Endothelial cell (in vitro differentiated cells): ENCODE results near the gene BPIFB4. TPM values are rescaled to one million over a fixed set of nuclear protein-coding genes. Genes with fewer than 3 reads are reported as not detected.

ENCODE experiments used
- DNase-seq: peaks from one replicate; pipeline ENCODE4 v3.0.0; 2021; ENCODE audit warnings: low spot score
- H3K27ac Mint-ChIP-seq: one replicate; pipeline ENCODE4 v1.8.0; 2021; ENCODE audit warnings: mixed read lengths, inconsistent platforms; ENCODE audit not compliant: unreplicated experiment
- H3K27me3 Mint-ChIP-seq: one replicate; pipeline ENCODE4 v1.8.0; 2021; ENCODE audit warnings: mild to moderate bottlenecking, moderate library complexity, mixed read lengths, inconsistent platforms; ENCODE audit not compliant: unreplicated experiment
- H3K36me3 Mint-ChIP-seq: one replicate; pipeline ENCODE4 v1.8.0; 2021; ENCODE audit warnings: mild to moderate bottlenecking, low read depth, mixed read lengths, inconsistent platforms; ENCODE audit not compliant: unreplicated experiment
- H3K4me1 Mint-ChIP-seq: one replicate; pipeline ENCODE4 v1.8.0; 2021; ENCODE audit warnings: mild to moderate bottlenecking, mixed read lengths, inconsistent platforms; ENCODE audit not compliant: unreplicated experiment
- H3K4me3 Mint-ChIP-seq: one replicate; pipeline ENCODE4 v1.8.0; 2021; ENCODE audit warnings: mild to moderate bottlenecking, mixed read lengths, inconsistent platforms; ENCODE audit not compliant: unreplicated experiment
- H3K9me3 Mint-ChIP-seq: one replicate; pipeline ENCODE4 v1.8.0; 2021; ENCODE audit warnings: mixed read lengths, inconsistent platforms; ENCODE audit not compliant: unreplicated experiment
- CTCF ChIP-seq: fragments of 200-600 bp; sonication (generic); IDR thresholded peaks from one replicate; pipeline ENCODE4 v1.5.0; 2021; ENCODE audit warnings: antibody characterized with exemption; ENCODE audit not compliant: unreplicated experiment
- total RNA-seq: library from RNA; stranded (reverse); fragmentation: NEBNext Ultra II Directional; extraction: Animal tissue kit (Norgen Biotek cat#: 25700); gene quantifications from one replicate; pipeline ENCODE4 v1.2.1, GENCODE V29; 2021; ENCODE audit not compliant: unreplicated experiment

The BPIFB4 gene
- total RNA-seq, 1 donor from 2014 or later, result 2.1 TPM

DNA sequence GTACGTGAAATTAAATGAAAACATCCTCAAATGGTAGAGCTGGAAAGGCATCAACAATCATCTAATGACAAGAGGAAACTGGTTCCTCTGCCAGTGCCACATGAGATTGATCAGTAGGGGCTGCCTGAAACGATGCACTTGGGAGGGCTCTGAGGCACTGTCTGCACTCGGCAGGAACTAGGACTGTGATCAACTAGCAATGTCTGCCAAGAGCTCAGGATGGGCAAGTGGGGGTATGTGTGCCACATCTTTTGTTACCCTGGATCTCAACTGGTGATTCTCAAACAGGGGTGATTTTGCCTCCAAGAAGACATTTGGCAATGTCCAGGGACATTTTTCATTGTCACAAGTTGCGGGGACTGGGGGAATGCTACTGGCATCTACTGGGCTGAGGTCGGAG lies 46.1 kb upstream of the BPIFB4 start:
- Mint-ChIP-seq H3K4me3 (no peak overlapping the region), H3K9me3 (no peaks in the 10 kb centered on the region), H3K27me3 (peaks cover 10% of the 10 kb centered on the region), H3K4me1 (no peaks in the 10 kb centered on the region), H3K27ac (no peak overlapping the region), H3K36me3 (peaks cover 8% of the 10 kb centered on the region)
- no peak for DNase-seq
- no peak for TF ChIP-seq CTCF

DNA sequence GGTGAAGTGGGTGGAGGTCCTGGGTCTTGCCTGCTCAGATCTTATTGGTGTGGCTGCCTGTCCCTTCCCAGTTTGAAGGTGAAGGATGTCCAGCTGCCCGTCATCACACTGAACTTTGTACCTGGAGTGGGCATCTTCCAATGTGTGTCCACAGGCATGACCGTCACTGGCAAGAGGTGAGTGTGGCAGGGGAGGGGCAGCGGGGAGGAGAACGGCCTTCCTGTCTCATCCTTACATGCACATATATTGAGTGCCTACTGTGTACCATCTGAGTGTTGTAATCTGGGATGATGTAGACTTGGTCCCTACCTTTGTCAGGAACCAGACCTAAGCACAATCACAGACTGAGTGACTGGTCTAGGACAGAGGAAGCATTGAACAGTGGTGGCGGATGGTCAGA lies 45.3 kb upstream of the BPIFB4 start:
- Mint-ChIP-seq H3K9me3 (no peaks in the 10 kb centered on the region), H3K4me3 (no peak overlapping the region), H3K4me1 (no peaks in the 10 kb centered on the region), H3K36me3 (peaks cover 8% of the 10 kb centered on the region), H3K27me3 (peaks cover 10% of the 10 kb centered on the region), H3K27ac (no peak overlapping the region)
- TF ChIP-seq CTCF, result no peak
- DNase-seq, result no peak

GRCh38 chr20:33034901-33035492 lies 44.4 kb upstream of the BPIFB4 start:
- H3K27ac Mint-ChIP-seq, result no peak overlapping the region
- no peaks in the 10 kb centered on the region for H3K4me1 Mint-ChIP-seq
- TF ChIP-seq CTCF, result no peak
- H3K9me3 Mint-ChIP-seq, result no peaks in the 10 kb centered on the region
- no peak for DNase-seq
- peaks cover 10% of the 10 kb centered on the region for H3K27me3 Mint-ChIP-seq
- peaks cover 8% of the 10 kb centered on the region for H3K36me3 Mint-ChIP-seq
- H3K4me3 Mint-ChIP-seq, result no peak overlapping the region

GRCh38 chr20:33037456-33037855 lies 42.0 kb upstream of the BPIFB4 start:
- no peaks in the 10 kb centered on the region for H3K4me1 Mint-ChIP-seq

More at GRCh38 chr20:33037456-33037855, 42.0 kb upstream of the BPIFB4 start:
- no peak for DNase-seq
- Mint-ChIP-seq H3K27me3 (peaks cover 10% of the 10 kb centered on the region), H3K27ac (no peak overlapping the region), H3K36me3 (peaks cover 8% of the 10 kb centered on the region), H3K4me3 (no peak overlapping the region), H3K9me3 (no peaks in the 10 kb centered on the region)
- no peak for TF ChIP-seq CTCF
